ENCODE measurements around the gene ERN2. TPM values are rescaled to one million over a fixed set of nuclear protein-coding genes. Genes with fewer than 3 reads are reported as not detected.
"Not testable (repeated sequence)": the region's sequence is repeated elsewhere in the genome, so short reads cannot be mapped to it uniquely, and the experiment has no call there.

The ERN2 gene
- total RNA-seq, 1 donor from 2014 or later: 0.60 TPM

DNA sequence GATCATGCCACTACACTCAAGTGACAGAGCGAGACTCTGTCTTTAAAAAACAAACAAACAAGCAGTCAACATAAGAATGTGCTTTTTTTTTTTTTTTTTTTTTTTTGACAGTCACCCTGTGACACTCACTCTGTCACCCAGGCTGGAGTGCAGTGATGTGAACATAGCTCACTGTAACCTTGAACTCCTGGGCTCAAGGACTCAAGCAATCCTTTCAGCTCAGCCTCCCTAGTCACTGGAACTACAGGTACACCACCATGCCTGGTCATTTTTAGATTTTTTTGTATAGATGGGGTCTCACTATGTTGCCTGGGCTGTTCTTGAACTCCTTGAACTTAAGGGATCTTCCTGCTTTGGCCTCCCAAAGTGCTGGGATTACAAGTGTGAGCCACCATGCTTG, 26.5 kb upstream of the ERN2 start:
- no peak overlapping the region for H3K27ac Mint-ChIP-seq
- DNase-seq (ENCODE audit: low spot score, unreplicated experiment): no peak
- H3K27me3 Mint-ChIP-seq: peaks cover 28% of the 10 kb centered on the region
- H3K9me3 Mint-ChIP-seq (ENCODE audit: low read depth): no peaks in the 10 kb centered on the region
- no peak overlapping the region for H3K4me3 Mint-ChIP-seq (ENCODE audit: low read depth)
- no peaks in the 10 kb centered on the region for H3K4me1 Mint-ChIP-seq (ENCODE audit: low read depth)
- TF ChIP-seq, protein P1, sequence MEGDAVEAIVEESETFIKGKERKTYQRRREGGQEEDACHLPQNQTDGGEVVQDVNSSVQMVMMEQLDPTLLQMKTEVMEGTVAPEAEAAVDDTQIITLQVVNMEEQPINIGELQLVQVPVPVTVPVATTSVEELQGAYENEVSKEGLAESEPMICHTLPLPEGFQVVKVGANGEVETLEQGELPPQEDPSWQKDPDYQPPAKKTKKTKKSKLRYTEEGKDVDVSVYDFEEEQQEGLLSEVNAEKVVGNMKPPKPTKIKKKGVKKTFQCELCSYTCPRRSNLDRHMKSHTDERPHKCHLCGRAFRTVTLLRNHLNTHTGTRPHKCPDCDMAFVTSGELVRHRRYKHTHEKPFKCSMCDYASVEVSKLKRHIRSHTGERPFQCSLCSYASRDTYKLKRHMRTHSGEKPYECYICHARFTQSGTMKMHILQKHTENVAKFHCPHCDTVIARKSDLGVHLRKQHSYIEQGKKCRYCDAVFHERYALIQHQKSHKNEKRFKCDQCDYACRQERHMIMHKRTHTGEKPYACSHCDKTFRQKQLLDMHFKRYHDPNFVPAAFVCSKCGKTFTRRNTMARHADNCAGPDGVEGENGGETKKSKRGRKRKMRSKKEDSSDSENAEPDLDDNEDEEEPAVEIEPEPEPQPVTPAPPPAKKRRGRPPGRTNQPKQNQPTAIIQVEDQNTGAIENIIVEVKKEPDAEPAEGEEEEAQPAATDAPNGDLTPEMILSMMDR (IDR thresholded peaks at IDR 0.05; ENCODE audit: unreplicated experiment): no peak
- H3K36me3 Mint-ChIP-seq (ENCODE audit: insufficient read depth): no peaks in the 10 kb centered on the region

DNA sequence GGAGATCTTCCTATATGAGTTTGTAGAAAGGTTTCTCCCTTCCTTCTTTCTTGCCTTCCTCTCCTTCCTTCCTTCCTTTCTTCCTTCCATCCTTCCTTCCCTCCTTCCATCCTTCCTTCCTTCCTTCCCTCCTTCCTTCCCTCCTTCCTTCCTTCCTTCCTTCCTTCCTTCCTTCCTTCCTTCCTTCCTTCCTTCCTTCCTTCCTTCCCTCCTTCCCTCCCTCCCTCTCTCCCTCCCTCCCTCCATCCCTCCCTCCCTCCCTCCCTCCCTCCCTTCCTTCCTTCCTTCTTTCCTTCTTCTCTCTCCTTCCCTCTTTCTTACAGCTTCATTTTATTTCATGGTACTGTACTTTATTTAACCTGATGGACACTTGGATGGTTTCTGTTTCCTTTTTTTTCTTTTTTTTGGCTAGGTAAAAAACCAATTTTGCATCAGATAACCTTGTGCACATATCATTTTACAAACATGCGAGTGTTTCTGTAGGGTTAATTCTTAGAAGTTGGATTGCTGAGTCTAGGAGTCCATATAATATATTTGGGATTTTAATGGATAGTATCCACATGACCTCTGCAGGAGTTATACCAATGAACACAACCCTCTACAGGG, 24.5 kb upstream of the ERN2 start:
- not testable (repeated sequence) for H3K9me3 Mint-ChIP-seq (ENCODE audit: low read depth); H3K4me3 Mint-ChIP-seq (ENCODE audit: low read depth); DNase-seq (ENCODE audit: low spot score, unreplicated experiment); H3K4me1 Mint-ChIP-seq (ENCODE audit: low read depth); H3K36me3 Mint-ChIP-seq (ENCODE audit: insufficient read depth); H3K27ac Mint-ChIP-seq
- peaks cover 20% of the 10 kb centered on the region for H3K27me3 Mint-ChIP-seq

DNA sequence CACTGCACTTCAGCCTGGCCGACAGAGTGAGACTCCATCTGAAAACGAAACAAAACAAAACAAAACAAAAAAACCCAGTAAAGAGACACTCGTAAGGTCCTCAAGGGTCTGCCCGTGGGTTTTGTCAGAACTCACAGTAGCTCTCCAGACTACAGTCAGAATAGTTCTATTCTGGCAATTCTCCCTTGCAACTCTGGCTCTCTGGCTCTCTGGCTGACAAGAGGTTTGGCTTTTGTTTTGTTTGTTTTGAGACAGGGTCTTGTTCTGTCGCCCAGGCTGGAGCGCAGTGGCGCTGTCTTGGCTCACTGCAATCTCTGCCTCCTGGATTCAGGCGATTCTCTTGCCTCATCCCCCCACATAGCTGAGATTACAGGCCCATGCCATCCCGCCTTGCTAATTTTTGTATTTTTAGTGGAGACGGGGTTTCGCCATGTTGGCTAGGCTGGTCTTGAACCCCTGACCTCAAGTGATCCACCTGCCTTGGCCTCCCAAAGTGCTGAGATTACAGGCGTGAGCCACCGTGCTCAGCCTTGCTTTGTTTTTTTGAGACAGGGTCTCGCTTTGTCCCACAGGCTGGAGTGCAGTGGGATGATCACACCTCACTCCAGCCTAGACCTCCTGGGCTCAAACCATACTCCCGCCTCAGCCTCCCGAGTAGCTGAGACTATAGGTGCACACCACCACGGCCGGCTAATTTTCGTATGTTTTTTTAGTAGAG, 21.3 kb upstream of the ERN2 start:
- H3K27me3 Mint-ChIP-seq: peaks cover 17% of the 10 kb centered on the region
- TF ChIP-seq, protein P1 (IDR thresholded peaks at IDR 0.05; ENCODE audit: unreplicated experiment): no peak
- DNase-seq (ENCODE audit: low spot score, unreplicated experiment): no peak
- no peaks in the 10 kb centered on the region for H3K9me3 Mint-ChIP-seq (ENCODE audit: low read depth)
- H3K27ac Mint-ChIP-seq: no peak overlapping the region
- no peaks in the 10 kb centered on the region for H3K4me1 Mint-ChIP-seq (ENCODE audit: low read depth)
- H3K4me3 Mint-ChIP-seq (ENCODE audit: low read depth): no peak overlapping the region
- no peaks in the 10 kb centered on the region for H3K36me3 Mint-ChIP-seq (ENCODE audit: insufficient read depth)

DNA sequence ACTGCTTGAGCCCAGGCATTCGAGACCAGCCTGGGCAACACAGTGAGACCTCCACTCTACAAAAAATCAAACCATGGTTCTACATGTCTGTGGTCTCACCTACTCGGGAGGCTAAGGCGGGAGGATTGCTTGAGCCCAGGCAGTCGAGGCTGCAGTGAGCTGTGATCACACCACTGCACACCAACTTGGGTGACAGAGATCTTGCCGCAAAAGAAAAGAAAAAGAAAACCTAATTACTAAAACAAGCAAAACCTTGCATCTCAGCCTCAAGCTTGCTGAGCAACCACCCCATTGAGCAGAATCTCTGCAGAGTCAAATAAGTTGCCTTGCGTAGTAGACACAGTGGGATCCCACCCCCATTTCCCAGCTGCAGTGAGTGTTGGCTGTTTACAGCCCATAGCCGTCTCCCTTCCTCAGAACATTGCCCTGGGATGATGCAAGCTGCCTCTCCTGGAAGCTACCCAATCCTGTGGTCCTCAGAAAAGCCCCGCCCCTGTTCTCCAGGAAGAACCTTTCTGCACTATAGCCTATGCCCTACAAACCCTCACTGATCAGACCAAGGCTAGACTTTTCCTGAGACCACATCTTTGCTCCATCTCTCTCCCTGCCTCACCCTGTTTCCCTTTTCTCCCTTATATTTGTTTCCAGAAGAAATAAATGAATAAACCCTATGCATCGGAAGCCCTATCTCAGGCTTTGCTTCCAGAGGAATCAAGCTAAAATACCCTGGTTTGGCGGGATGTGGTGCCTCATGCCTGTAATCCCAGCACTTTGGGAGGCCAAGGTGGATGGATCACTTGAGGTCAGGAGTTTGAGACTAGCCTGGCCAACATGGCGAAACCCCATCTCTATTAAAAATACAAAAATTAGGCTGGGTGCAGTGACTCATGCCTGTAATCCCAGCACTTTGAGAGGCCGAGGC, 16.7 kb upstream of the ERN2 start:
- DNase-seq (ENCODE audit: low spot score, unreplicated experiment): no peak
- Mint-ChIP-seq H3K4me1 (ENCODE audit: low read depth) (no peaks in the 10 kb centered on the region), H3K36me3 (ENCODE audit: insufficient read depth) (no peaks in the 10 kb centered on the region), H3K27ac (no peak overlapping the region), H3K9me3 (ENCODE audit: low read depth) (no peaks in the 10 kb centered on the region), H3K4me3 (ENCODE audit: low read depth) (no peak overlapping the region), H3K27me3 (peaks cover 5% of the 10 kb centered on the region)
- TF ChIP-seq, protein P1 (IDR thresholded peaks at IDR 0.05; ENCODE audit: unreplicated experiment): no peak

DNA sequence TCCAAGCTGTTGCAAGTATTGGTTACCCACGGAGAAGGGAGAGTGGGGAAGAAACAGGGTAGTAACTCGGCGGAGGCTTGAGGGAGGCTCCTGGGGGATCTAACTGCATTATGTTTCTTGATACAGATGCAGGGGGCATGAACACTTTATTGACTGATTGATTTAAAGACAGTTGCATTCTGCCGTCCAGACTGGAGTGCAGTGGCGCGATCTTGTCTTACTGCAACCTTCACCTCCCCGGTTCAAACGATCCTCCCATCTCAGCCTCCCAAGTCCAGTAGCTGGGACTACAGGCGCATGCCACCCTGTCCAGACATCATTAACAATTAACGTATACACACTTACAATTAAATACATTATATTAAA, 15.1 kb upstream of the ERN2 start:
- no peak overlapping the region for H3K27ac Mint-ChIP-seq
- H3K9me3 Mint-ChIP-seq (ENCODE audit: low read depth): peaks cover under 1% of the 10 kb centered on the region
- DNase-seq (ENCODE audit: low spot score, unreplicated experiment): no peak
- H3K36me3 Mint-ChIP-seq (ENCODE audit: insufficient read depth): no peaks in the 10 kb centered on the region
- TF ChIP-seq, protein P1 (IDR thresholded peaks at IDR 0.05; ENCODE audit: unreplicated experiment): no peak
- no peak overlapping the region for H3K4me3 Mint-ChIP-seq (ENCODE audit: low read depth)
- peaks cover 3% of the 10 kb centered on the region for H3K27me3 Mint-ChIP-seq
- no peaks in the 10 kb centered on the region for H3K4me1 Mint-ChIP-seq (ENCODE audit: low read depth)
